Measurements from ENCODE around the gene TDRD15. TPM values are rescaled to one million over a fixed set of nuclear protein-coding genes. Genes with fewer than 3 reads are reported as not detected.
"Not testable (repeated sequence)": the region's sequence is repeated elsewhere in the genome, so short reads cannot be mapped to it uniquely, and the experiment has no call there.

TDRD15 gene
- polyA plus RNA-seq, 1 of the 3 experiments (the other 2 are of a cell fraction), result not detected

DNA sequence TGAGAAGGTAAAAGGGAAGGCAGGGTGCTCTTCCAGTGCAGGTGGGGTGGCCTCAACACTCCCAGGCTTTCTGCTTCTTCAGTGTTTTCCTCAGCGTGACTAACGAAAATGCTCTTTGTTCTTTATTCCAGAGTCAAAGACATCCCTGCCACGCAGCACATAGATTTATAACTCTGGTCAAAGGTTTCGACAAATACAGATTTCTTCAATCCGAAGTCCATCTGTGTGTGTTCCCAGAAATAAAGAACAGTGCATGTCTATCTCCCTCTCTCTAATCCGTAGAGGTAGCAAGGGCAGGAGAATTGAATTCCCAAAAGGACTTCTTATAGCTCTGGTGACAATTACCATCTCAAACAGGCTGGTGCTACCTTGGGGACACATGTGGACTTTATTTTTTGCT is 26.4 kb upstream of the TDRD15 start (continued):
- TF ChIP-seq, protein P1, sequence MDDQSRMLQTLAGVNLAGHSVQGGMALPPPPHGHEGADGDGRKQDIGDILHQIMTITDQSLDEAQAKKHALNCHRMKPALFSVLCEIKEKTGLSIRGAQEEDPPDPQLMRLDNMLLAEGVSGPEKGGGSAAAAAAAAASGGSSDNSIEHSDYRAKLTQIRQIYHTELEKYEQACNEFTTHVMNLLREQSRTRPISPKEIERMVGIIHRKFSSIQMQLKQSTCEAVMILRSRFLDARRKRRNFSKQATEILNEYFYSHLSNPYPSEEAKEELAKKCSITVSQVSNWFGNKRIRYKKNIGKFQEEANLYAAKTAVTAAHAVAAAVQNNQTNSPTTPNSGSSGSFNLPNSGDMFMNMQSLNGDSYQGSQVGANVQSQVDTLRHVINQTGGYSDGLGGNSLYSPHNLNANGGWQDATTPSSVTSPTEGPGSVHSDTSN (IDR thresholded peaks at IDR 0.05), result no peak
- TF ChIP-seq EZH2phosphoT487 (IDR thresholded peaks at IDR 0.05; ENCODE audit: borderline replicate concordance, low read depth) (no peak), MXI1 (IDR thresholded peaks at IDR 0.05; ENCODE audit: low read depth, low read length) (no peak), FOSL2 (IDR thresholded peaks at IDR 0.05; ENCODE audit: borderline replicate concordance, low read depth) (no peak), TAF1 (IDR thresholded peaks at IDR 0.05; ENCODE audit: borderline replicate concordance, low read depth, low read length) (no peak), RFX5 (IDR thresholded peaks at IDR 0.05; ENCODE audit: low read length) (no peak), FOXM1 (IDR thresholded peaks at IDR 0.05; ENCODE audit: low read depth) (no peak)

DNA sequence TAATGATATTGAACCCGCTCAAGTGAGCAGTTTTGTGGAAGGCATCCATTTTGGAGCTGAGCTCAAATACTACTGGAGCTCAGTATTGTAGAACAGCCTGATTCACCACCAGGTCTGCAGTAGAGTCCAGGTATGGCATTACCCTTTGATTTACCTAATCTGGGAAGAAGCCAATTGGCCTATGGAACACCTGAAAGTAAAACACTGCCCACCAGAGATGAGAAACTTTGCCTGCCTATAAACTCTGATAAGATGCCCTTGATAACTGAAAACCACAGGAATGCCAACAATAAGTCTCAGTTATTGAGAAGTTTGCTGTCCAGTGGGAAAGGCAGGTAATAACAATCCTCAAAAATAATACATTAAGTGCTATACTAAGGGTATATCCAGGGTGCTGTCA is 25.5 kb upstream of the TDRD15 start:
- 33% methylated on average over 1 of the region's 1 CpG for WGBS (ENCODE audit: low lambda C conversion rate)
- H3K4me2 ChIP-seq, result no peak overlapping the region
- H2AFZ ChIP-seq (ENCODE audit: low read depth), result no peak overlapping the region
- no peaks in the 10 kb centered on the region for H3K9me3 ChIP-seq
- no peaks in the 10 kb centered on the region for H3K4me1 ChIP-seq (ENCODE audit: control insufficient read depth in 1 of 2, insufficient read depth in 2 of 2, low read depth in 1 of 2, low read length in 1 of 2)
- H3K79me2 ChIP-seq (ENCODE audit: insufficient read depth), result no peaks in the 10 kb centered on the region
- H3K9me2 ChIP-seq, result no peaks in the 10 kb centered on the region
- TF ChIP-seq FOXM1 (IDR thresholded peaks at IDR 0.05; ENCODE audit: low read depth) (no peak), TAF1 (IDR thresholded peaks at IDR 0.05; ENCODE audit: borderline replicate concordance, low read depth, low read length) (no peak), POLR2AphosphoS5 (IDR thresholded peaks at IDR 0.05; ENCODE audit: low read depth, low read length) (no peak), FOXJ3 (CRISPR knock-in tag; IDR thresholded peaks at IDR 0.05) (no peak)
- TF ChIP-seq, protein P2, sequence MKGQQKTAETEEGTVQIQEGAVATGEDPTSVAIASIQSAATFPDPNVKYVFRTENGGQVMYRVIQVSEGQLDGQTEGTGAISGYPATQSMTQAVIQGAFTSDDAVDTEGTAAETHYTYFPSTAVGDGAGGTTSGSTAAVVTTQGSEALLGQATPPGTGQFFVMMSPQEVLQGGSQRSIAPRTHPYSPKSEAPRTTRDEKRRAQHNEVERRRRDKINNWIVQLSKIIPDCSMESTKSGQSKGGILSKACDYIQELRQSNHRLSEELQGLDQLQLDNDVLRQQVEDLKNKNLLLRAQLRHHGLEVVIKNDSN (IDR thresholded peaks at IDR 0.05; ENCODE audit: borderline replicate concordance, low read depth), result no peak
- ChIA-PET CTCF (interaction anchor here (0.8 to 1.6 kb wide), 4 partner anchors 10 to 55 kb away, joined by 3 to 4 read pairs (median 3); no protein-coding TSS in a partner anchor), POLR2A (no interaction called here)
- no peak overlapping the region for H3K9ac ChIP-seq
- H3K27me3 ChIP-seq (ENCODE audit: insufficient read depth), result no peaks in the 10 kb centered on the region
- H3K36me3 ChIP-seq (replicated peaks in 1 of 2; ENCODE audit: control insufficient read depth in 1 of 2, insufficient read depth in 2 of 2, low read length in 1 of 2), result no peaks in the 10 kb centered on the region
- H3K4me3 ChIP-seq (ENCODE audit: low read depth in 2 of 2, low read length in 1 of 2), result no peak overlapping the region
- no peak overlapping the region for H3K27ac ChIP-seq (ENCODE audit: low read depth in 2 of 2, low read length in 1 of 2)
- no peak for DNase-seq
- no peaks in the 10 kb centered on the region for H4K20me1 ChIP-seq (ENCODE audit: insufficient read depth)
- no peaks in the 10 kb centered on the region for H3F3A ChIP-seq (replicated peaks; ENCODE audit: insufficient read depth)

DNA sequence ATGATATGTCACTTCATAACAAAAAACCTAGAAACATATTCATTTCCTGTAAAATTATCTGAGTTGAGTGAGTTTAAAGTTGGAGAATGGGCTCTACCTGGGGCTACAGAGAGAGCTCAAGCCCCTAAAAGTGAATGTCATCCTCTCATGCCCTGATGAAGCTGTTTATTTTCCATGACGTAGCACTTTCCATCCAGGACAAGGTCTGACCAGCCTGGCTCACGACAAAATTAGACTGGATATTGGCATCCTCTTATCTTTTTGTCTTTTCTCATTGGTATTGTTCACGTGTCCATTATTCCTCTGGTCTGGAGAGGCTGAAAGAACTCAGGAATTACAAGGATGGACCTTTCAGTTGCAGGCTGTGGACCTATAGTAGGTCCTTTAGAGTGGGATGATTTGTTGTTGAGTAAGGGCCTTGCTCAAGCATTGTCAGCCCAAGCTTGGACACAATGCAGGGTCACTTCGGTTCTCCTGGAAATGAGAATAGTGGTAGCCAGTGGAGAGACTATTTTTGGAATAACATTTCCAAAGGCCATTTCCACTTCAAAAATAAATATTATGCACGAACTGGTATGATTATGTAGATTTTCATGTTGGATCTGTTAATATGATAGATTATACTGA is 24.4 kb upstream of the TDRD15 start:
- H3K27me3 ChIP-seq (ENCODE audit: insufficient read depth), result no peaks in the 10 kb centered on the region
- DNase-seq, result no peak
- no peak overlapping the region for H3K4me2 ChIP-seq
- CTCF ChIA-PET, result interaction anchor here (0.8 to 1.6 kb wide), 5 partner anchors 11 to 110 kb away, joined by 3 to 4 read pairs (median 3); no protein-coding TSS in a partner anchor
- no peak overlapping the region for H3K27ac ChIP-seq (ENCODE audit: low read depth in 2 of 2, low read length in 1 of 2)
- H3K9me3 ChIP-seq, result no peaks in the 10 kb centered on the region
- no peaks in the 10 kb centered on the region for H3K4me1 ChIP-seq (ENCODE audit: control insufficient read depth in 1 of 2, insufficient read depth in 2 of 2, low read depth in 1 of 2, low read length in 1 of 2)
- no peaks in the 10 kb centered on the region for H4K20me1 ChIP-seq (ENCODE audit: insufficient read depth)
- POLR2A ChIA-PET, result no interaction called here
- 22% methylated on average over 5 of the region's 5 CpGs for WGBS (ENCODE audit: low lambda C conversion rate)
- H3K79me2 ChIP-seq (ENCODE audit: insufficient read depth), result no peaks in the 10 kb centered on the region
- no peaks in the 10 kb centered on the region for H3F3A ChIP-seq (replicated peaks; ENCODE audit: insufficient read depth)
- no peak for TF ChIP-seq SMC3 (IDR thresholded peaks at IDR 0.05; ENCODE audit: low read depth, low read length)
- TF ChIP-seq, protein P3, sequence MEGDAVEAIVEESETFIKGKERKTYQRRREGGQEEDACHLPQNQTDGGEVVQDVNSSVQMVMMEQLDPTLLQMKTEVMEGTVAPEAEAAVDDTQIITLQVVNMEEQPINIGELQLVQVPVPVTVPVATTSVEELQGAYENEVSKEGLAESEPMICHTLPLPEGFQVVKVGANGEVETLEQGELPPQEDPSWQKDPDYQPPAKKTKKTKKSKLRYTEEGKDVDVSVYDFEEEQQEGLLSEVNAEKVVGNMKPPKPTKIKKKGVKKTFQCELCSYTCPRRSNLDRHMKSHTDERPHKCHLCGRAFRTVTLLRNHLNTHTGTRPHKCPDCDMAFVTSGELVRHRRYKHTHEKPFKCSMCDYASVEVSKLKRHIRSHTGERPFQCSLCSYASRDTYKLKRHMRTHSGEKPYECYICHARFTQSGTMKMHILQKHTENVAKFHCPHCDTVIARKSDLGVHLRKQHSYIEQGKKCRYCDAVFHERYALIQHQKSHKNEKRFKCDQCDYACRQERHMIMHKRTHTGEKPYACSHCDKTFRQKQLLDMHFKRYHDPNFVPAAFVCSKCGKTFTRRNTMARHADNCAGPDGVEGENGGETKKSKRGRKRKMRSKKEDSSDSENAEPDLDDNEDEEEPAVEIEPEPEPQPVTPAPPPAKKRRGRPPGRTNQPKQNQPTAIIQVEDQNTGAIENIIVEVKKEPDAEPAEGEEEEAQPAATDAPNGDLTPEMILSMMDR (IDR thresholded peaks at IDR 0.05), result no peak
- no peak for TF ChIP-seq YY1 (IDR thresholded peaks at IDR 0.05; ENCODE audit: low read depth)
- TF ChIP-seq MXI1 (IDR thresholded peaks at IDR 0.05; ENCODE audit: low read depth, low read length), result no peak
- no peak for TF ChIP-seq GATA2 (CRISPR knock-in tag; IDR thresholded peaks at IDR 0.05)
- TF ChIP-seq RCOR1 (IDR thresholded peaks at IDR 0.05; ENCODE audit: low read length), result no peak
- TF ChIP-seq, protein P4, sequence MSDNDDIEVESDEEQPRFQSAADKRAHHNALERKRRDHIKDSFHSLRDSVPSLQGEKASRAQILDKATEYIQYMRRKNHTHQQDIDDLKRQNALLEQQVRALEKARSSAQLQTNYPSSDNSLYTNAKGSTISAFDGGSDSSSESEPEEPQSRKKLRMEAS (IDR thresholded peaks at IDR 0.05; ENCODE audit: low read depth), result no peak
- no peaks in the 10 kb centered on the region for H3K36me3 ChIP-seq (replicated peaks in 1 of 2; ENCODE audit: control insufficient read depth in 1 of 2, insufficient read depth in 2 of 2, low read length in 1 of 2)
- no peaks in the 10 kb centered on the region for H3K9me2 ChIP-seq
- H3K9ac ChIP-seq, result no peak overlapping the region
- no peak overlapping the region for H2AFZ ChIP-seq (ENCODE audit: low read depth)
- no peak overlapping the region for H3K4me3 ChIP-seq (ENCODE audit: low read depth in 2 of 2, low read length in 1 of 2)

DNA sequence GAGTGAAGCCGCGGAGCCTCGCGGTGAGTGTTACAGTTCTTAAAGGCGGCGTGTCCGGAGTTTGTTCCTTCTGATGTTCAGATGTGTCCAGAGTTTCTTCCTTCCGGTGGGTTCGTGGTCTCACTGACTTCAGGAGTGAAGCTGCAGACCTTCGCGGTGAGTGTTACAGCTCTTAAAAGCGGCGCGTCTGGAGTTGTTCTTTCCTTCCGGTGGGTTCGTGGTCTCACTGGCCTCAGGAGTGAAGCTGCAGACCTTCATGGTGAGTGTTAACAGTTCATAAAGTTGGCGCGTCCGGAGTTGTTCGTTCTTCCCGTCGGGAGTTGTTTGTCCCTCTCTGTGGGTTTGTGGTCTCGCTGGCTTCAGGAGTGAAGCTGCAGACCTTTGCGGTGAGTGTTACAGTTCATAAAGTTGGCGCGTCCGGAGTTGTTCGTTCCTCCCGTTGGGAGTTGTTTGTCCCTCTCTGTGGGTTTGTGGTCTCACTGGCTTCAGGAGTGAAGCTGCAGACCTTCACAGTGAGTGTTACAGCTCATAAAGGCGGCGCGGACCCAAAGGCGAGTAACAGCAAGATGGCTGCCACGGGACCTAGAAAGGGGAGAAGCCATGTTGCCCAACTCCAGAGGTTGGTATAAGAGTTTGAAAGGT is 22.1 kb upstream of the TDRD15 start:
- H3F3A ChIP-seq (replicated peaks; ENCODE audit: insufficient read depth); H3K4me2 ChIP-seq; H3K9me2 ChIP-seq; DNase-seq; H3K9me3 ChIP-seq; H3K36me3 ChIP-seq (replicated peaks in 1 of 2; ENCODE audit: control insufficient read depth in 1 of 2, insufficient read depth in 2 of 2, low read length in 1 of 2); H3K79me2 ChIP-seq (ENCODE audit: insufficient read depth); H2AFZ ChIP-seq (ENCODE audit: low read depth); H3K27me3 ChIP-seq (ENCODE audit: insufficient read depth); POLR2A ChIA-PET; H3K27ac ChIP-seq (ENCODE audit: low read depth in 2 of 2, low read length in 1 of 2); H3K9ac ChIP-seq; H3K4me1 ChIP-seq (ENCODE audit: control insufficient read depth in 1 of 2, insufficient read depth in 2 of 2, low read depth in 1 of 2, low read length in 1 of 2); H4K20me1 ChIP-seq (ENCODE audit: insufficient read depth); H3K4me3 ChIP-seq (ENCODE audit: low read depth in 2 of 2, low read length in 1 of 2): not testable (repeated sequence)
- CTCF ChIA-PET, result interaction anchor here (1.6 kb wide), 1 partner anchor 16 kb away, joined by 7 read pairs; no protein-coding TSS in a partner anchor
- WGBS (ENCODE audit: low lambda C conversion rate), result 81% methylated on average over 34 of the region's 34 CpGs

Data from SK-N-SH (cell line).